OCI-LY7 (cell line): ENCODE measurements around the gene RAB37. TPM values are rescaled to one million over a fixed set of nuclear protein-coding genes. Genes with fewer than 3 reads are reported as not detected.

ENCODE experiments used
- BruUV-seq: library from RNA; stranded (reverse); fragments of 400-500 nt; replicated peaks from 2 replicates; lab custom pipeline; 2021; lab: Mats Ljungman, UMichigan
- CTCF ChIA-PET: fragments of 300-600 bp; sonication (Branson Sonifier 250); formaldehyde crosslinking; loops from one replicate; lab custom pipeline; 2022; ENCODE audit warnings: antibody characterized with exemption; ENCODE audit not compliant: unreplicated experiment; lab: Charles Lee
- POLR2A ChIA-PET: fragments of 300-600 bp; sonication (Branson Sonifier 250); formaldehyde crosslinking; loops from one replicate; lab custom pipeline; 2022; ENCODE audit warnings: antibody characterized with exemption; lab: Charles Lee
- DNase-seq: peaks from one replicate; pipeline ENCODE4 v3.0.0-alpha.2; 2015; ENCODE audit warnings: low spot score
- H2AFZ ChIP-seq: fragments of 200-600 bp; sonication (generic), shearing (Covaris generic); 2 replicates; pipeline ENCODE4 v1.6.1; 2014; ENCODE audit warnings: mild to moderate bottlenecking, antibody characterized with exemption, low read length, moderate library complexity
- H3K27ac ChIP-seq: fragments of 200-600 bp; sonication (generic); 2 replicates; pipeline ENCODE4 v1.5.1; 2014; ENCODE audit warnings: mixed run types, low read depth, mild to moderate bottlenecking, moderate library complexity, low read length, inconsistent platforms; ENCODE audit not compliant: poor library complexity, severe bottlenecking
- H3K36me3 ChIP-seq: fragments of 200-600 bp; sonication (generic); 2 replicates; pipeline ENCODE4 v1.6.1; 2014; ENCODE audit warnings: mild to moderate bottlenecking, antibody characterized with exemption, low read length, moderate library complexity, mixed read lengths; ENCODE audit not compliant: insufficient read depth
- H3K4me1 ChIP-seq: fragments of 200-600 bp; sonication (generic); 2 replicates; pipeline ENCODE4 v1.5.1; 2014; ENCODE audit warnings: mild to moderate bottlenecking, low read length; ENCODE audit not compliant: insufficient read depth, poor library complexity, severe bottlenecking
- H3K4me2 ChIP-seq: fragments of 200-600 bp; sonication (generic); 2 replicates; pipeline ENCODE4 v1.6.1; 2014; ENCODE audit warnings: mild to moderate bottlenecking, low read length
- H3K4me3 ChIP-seq: fragments of 200-600 bp; sonication (generic); 2 replicates; pipeline ENCODE4 v1.5.1; 2014; ENCODE audit warnings: mild to moderate bottlenecking, low read depth, low read length; ENCODE audit not compliant: poor library complexity, severe bottlenecking
- H3K79me2 ChIP-seq: fragments of 200-600 bp; sonication (generic); 2 replicates; pipeline ENCODE4 v1.6.1; 2016; ENCODE audit warnings: low read depth, mild to moderate bottlenecking, low read length, moderate library complexity, mixed read lengths; ENCODE audit not compliant: insufficient read depth
- H3K9me2 ChIP-seq: fragments of 200-600 bp; sonication (generic); 2 replicates; pipeline ENCODE4 v1.6.1; 2016; ENCODE audit warnings: mild to moderate bottlenecking, low read length, mixed read lengths; ENCODE audit not compliant: insufficient read depth
- H3K9me3 ChIP-seq: fragments of 200-600 bp; sonication (generic); 2 replicates; pipeline ENCODE4 v1.6.1; 2014; ENCODE audit warnings: mild to moderate bottlenecking, mixed run types, low read length, mixed read lengths
- H4K20me1 ChIP-seq: fragments of 200-600 bp; sonication (generic); 2 replicates; pipeline ENCODE4 v1.6.1; 2014; ENCODE audit warnings: mild to moderate bottlenecking, antibody characterized with exemption, low read length, moderate library complexity, mixed read lengths; ENCODE audit not compliant: insufficient read depth
- EZH2phosphoT487 ChIP-seq: fragments of 200-600 bp; sonication (generic); IDR thresholded peaks from 2 replicates; pipeline ENCODE4 v1.6.1; 2018; ENCODE audit warnings: low read depth, borderline replicate concordance, mild to moderate bottlenecking, mixed run types, antibody characterized with exemption, low read length, moderate library complexity, mixed read lengths
- intact Hi-C: fragments of 100-400 bp; cut with micrococcal nuclease; formaldehyde crosslinking; loops from one replicate; pipeline ENCODE4 v1.10.0; 2022; ENCODE audit not compliant: unreplicated experiment
- total RNA-seq, 2 experiments: library from RNA; depleted of rRNA in 1 of 2; stranded (reverse); fragments of >200 nt in 1 of 2; shearing (Covaris generic) in 1 of 2; gene quantifications; 2 replicates each; pipeline ENCODE4 v1.2.3, GENCODE V29; 2014 to 2022
- TF ChIP-seq, protein P1 (sequence below): fragments of 200-600 bp; sonication (generic); conservative IDR thresholded peaks from 2 replicates; pipeline ENCODE4 v1.5.1; 2014; ENCODE audit warnings: mild to moderate bottlenecking, antibody characterized with exemption, low read length, moderate library complexity, mixed read lengths

Gene RAB37
- total RNA-seq, 2 experiments from 2014 or later, result 6.3 to 12.7 TPM

- intact Hi-C loops, result loop anchor here (2.0 to 5.0 kb wide), 2 partner anchors 49 to 300 kb away; no protein-coding TSS in a partner anchor
- Histone ChIP-seq H2AFZ (peak overlapping the region; percentile 86), H3K27ac (peak overlapping the region; percentile 54), H3K4me1 (peaks cover 49% of the 10 kb centered on the region), H3K4me2 (peak overlapping the region; percentile 82), H3K36me3 (no peaks in the 10 kb centered on the region), H3K79me2 (no peaks in the 10 kb centered on the region), H3K9me2 (no peaks in the 10 kb centered on the region), H3K9me3 (no peaks in the 10 kb centered on the region), H3K4me3 (peak overlapping the region; percentile 65), H4K20me1 (no peaks in the 10 kb centered on the region)
- ChIA-PET CTCF (interaction anchor here (0.8 to 4.1 kb wide), 11 partner anchors 9 to 135 kb away, joined by 3 to 82 read pairs (median 4); partner anchors contain the start of gene FDXR), POLR2A (interaction anchor here (0.6 to 2.9 kb wide), 14 partner anchors 9 to 1841 kb away, joined by 3 to 14 read pairs (median 4); partner anchors contain the start of gene FDXR)
- BruUV-seq, result no TSS peak
- peak; percentile 76 for DNase-seq
- no peak for TF ChIP-seq EZH2phosphoT487
- TF ChIP-seq, protein P1, sequence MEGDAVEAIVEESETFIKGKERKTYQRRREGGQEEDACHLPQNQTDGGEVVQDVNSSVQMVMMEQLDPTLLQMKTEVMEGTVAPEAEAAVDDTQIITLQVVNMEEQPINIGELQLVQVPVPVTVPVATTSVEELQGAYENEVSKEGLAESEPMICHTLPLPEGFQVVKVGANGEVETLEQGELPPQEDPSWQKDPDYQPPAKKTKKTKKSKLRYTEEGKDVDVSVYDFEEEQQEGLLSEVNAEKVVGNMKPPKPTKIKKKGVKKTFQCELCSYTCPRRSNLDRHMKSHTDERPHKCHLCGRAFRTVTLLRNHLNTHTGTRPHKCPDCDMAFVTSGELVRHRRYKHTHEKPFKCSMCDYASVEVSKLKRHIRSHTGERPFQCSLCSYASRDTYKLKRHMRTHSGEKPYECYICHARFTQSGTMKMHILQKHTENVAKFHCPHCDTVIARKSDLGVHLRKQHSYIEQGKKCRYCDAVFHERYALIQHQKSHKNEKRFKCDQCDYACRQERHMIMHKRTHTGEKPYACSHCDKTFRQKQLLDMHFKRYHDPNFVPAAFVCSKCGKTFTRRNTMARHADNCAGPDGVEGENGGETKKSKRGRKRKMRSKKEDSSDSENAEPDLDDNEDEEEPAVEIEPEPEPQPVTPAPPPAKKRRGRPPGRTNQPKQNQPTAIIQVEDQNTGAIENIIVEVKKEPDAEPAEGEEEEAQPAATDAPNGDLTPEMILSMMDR, result peak; percentile 83
Observed at GRCh38 chr17:74737299-74738050, 419 bp downstream of the RAB37 start.

DNA sequence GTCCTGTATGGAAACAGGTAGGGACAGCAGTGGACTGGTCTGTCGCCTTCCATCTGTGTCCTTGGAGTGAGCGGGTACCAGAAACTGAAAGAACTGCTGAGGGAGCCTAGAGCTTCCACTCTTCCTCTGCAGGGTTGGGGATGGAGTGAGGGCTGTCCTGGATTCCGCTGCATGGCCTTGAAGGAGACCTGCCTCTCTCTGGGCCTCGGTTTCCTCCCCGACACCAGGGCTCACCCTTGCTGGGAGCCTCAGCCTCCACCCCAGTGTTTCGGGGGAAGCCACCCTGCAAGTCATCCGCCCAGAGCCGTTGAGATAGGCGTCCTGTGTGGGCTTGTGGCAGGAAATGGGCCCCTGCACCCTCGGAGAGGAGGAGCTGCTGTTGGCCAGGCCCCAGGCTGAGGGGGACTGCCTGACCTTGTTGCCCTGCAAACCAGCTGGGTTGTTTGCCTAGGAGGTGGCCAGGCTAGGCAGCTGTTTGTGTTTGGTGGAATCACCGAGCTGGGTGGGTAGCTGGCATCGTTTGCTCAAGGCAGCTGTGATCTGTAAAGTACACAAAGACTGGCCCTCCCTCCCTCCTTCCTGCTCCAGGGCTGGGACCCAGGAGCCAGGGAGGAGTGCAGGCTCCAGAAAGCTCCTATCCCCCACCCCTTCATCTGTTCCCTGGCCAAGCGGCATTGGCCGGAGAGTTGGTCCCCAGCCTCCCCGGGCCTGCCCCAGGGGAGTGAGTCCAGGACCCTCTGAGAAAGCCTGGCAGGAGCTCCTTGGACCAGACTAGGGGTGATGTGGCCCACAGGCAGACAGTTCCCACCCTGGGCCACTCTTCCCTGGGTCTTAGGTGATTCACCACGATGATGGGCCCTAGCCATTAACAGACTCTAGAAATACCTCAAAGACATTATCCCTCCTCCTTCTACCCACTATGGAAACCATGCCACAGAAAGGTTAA, 1.3 kb downstream of the RAB37 start:
- no peaks in the 10 kb centered on the region for H4K20me1 ChIP-seq
- H3K4me2 ChIP-seq, result peak overlapping the region; percentile 82
- TF ChIP-seq EZH2phosphoT487, result no peak
- TF ChIP-seq, protein P1, result no peak
- intact Hi-C loops, result loop anchor here (5.0 kb wide), 1 partner anchor 301 kb away; no protein-coding TSS in a partner anchor
- peak; percentile 88 for DNase-seq
- H2AFZ ChIP-seq, result peak overlapping the region; percentile 86
- H3K4me3 ChIP-seq, result peak overlapping the region; percentile 65
- H3K36me3 ChIP-seq, result no peaks in the 10 kb centered on the region
- POLR2A ChIA-PET, result interaction anchor here (0.7 to 2.9 kb wide), 16 partner anchors 8 to 237 kb away, joined by 3 to 14 read pairs (median 4); partner anchors contain the start of gene FDXR
- H3K9me2 ChIP-seq, result no peaks in the 10 kb centered on the region
- CTCF ChIA-PET, result interaction anchor here (0.5 to 4.1 kb wide), 15 partner anchors 9 to 135 kb away, joined by 3 to 82 read pairs (median 4); partner anchors contain the start of gene FDXR
- peak overlapping the region; percentile 54 for H3K27ac ChIP-seq
- H3K79me2 ChIP-seq, result no peaks in the 10 kb centered on the region
- H3K4me1 ChIP-seq, result peaks cover 58% of the 10 kb centered on the region
- no TSS peak for BruUV-seq
- no peaks in the 10 kb centered on the region for H3K9me3 ChIP-seq
